Hypothalamus (tissue), 51 donors: ENCODE data around the gene MGAT5.

Experiments
- DNase-seq, 51 donors: peaks; one replicate each; lab custom pipeline; 2025; lab: John Stamatoyannopoulos, UW

The MGAT5 gene

GRCh38 chr2:134230885-134231284 is 23.0 kb upstream of the MGAT5 start:
- no peak for DNase-seq

GRCh38 chr2:134231301-134231964 is 22.4 kb upstream of the MGAT5 start:
- no peak for DNase-seq

DNA sequence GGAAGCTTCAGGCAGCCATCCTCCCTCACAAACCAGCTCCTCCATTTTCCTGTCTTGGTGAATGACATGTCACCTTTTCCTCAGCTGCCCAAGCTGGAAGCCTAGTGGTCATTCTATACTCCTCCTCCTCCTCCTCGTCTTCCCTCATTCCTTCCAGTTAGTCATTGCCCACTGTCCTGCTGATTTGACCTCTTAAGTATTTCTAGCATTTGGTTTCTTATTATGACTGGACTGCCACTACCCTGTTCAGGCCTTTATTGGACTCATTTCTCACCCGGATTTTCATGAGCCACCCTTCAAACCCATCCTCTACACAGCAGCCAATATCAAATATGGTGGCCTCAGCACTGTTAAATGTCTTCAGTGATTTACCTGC is 21.9 kb upstream of the MGAT5 start:
- no peak for DNase-seq

GRCh38 chr2:134232461-134232860 is 21.4 kb upstream of the MGAT5 start:
- DNase-seq = no peak

DNA sequence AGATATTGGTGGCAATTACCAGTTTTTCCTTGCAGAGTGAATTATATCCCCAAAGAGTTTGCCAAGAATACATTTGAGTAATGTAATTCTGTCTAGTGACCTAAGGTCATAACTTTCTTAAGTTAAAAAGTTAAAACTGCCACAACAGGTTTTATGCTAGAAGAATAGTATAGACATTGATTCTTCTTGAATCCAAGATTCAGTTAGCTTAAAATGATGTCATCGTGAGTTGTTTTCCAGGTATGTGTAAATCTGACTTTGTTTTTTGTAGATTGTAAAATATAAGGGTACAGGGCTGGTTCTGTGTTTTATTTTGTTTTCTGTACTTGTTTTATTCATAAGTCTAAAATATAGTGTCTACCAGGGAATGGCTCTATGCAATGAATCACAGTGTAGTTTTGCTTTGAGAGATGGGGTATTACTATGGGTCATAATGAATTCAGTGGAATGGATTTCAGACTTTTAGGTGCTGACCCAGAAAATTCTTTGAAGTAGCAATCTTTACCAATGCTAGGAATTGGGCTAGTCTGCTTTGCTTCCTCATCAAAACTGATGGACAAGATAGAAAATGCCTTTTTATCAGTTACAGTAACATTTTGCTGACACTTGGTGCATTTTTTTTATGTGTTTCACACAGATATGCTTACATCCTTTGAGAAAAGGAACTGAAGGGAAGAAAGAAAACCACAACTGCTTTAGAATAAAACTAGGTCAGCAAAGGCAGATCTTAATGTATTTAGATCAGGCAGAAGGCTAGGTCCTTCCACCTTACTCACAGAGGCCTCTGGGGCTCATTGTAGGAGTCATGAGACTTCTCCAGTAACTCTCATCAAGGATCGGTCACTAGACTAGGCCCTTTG is 20.8 kb upstream of the MGAT5 start:
- no peak for DNase-seq

DNA sequence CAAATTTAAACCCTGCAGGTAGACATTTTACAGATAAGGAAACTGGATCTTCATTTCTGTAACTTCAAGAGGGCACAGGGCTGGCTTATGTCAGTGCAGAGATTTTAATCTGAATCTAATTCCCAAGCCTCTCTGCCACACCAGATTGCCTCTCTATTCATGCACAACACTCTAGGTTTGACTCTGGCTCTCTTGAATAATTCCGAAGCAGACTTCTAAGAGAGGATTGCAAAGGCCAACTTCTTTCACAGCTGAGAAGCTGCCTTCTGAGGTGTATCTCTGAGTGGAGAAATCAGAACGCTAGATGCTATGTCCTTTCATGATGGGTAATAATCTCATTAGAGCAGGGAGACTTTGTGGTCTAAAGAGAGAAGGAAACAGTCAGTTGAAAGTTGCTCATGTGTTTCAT is 20.1 kb upstream of the MGAT5 start:
- no peak for DNase-seq

GRCh38 chr2:134234535-134234934 is 19.3 kb upstream of the MGAT5 start:
- no peak for DNase-seq

DNA sequence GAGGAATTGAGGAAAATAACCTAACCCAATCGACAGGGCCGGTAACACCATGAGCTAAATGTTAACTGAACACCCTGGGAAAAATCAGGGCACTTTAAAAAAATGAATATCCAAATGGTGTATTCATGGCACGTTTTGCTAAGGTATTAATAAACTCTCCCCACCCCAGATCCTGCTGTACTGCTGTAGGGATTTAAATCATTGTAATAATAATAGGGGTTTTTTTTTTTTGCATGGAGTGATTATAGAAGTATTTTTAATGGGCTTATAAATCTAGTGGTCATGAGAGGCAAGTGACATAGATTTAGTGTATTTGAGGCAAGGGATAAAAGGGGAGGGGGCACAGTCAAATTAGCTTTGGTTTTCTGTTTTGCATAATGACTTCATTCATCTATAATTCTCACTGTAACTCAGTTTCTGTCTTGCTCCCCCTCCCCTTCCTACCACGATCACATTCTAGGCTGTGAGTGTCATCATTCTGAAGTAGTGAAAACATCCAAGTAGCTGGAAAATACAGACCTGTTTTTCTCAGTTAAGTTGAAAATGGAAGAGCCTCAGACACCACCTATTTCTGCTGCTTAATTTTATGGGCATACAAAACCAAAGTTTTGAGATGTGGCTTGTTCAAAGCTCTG is 18.2 kb upstream of the MGAT5 start:
- DNase-seq = no peak

DNA sequence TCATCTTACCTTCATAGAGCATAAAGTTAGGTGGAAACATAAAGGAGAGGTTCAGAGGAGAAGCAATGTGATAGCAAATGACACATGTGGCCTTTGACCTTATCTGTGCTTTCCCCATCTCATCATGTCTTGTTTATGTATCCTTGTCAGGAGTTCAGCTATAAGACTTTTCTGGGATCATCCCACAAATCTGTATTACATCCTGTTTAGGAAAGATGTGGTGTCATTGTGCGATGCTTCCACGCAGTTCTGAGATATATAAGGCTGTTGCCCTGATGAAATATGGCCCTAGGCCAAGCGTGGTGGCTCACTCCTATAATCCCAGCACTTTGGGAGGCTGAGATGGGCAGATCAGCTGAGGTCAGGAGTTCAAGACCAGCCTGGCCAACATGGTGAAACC is 15.5 kb upstream of the MGAT5 start:
- no peak for DNase-seq

GRCh38 chr2:134240061-134240460 is 13.8 kb upstream of the MGAT5 start:
- no peak for DNase-seq

DNA sequence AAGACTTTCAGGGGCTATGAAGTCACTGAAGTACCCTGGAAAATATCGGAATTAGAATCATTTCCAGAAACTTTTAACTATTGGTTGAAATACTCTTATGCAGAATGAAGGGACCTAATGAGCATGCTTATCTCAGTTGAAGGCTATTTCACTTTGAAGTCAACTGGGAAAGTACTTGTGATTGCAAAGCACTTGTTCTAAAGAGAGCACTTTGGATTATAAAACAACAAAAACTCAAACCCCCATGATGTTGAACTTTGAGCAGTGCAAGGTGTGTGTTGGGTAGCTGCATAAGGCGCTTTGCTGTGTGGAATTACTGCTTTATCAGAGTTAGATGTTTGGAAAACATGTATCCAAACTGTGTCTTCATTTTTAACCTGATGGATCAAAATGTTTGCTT is 12.0 kb upstream of the MGAT5 start:
- no peak for DNase-seq

DNA sequence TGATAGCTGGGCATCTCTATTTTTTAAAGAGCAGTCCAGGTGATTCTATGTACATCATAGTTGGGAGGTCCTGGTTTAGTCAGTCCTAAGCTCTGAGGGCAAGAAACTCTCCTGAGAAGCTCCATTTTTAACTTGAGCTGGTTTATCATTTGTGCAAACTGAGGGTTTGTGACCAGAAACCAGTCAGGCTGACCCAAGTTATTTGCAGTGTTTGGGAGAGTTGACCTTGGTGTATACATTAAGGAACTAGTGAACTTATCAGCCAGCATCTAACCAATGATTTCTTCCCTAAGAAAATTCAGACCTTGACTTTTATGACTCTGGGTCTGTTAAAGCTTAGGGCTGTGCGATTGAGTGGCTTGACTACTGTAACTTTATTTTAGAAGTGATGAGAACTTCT is 10.6 kb upstream of the MGAT5 start:
- DNase-seq = no peak

GRCh38 chr2:134244086-134244485 is 9.8 kb upstream of the MGAT5 start:
- no peak for DNase-seq

DNA sequence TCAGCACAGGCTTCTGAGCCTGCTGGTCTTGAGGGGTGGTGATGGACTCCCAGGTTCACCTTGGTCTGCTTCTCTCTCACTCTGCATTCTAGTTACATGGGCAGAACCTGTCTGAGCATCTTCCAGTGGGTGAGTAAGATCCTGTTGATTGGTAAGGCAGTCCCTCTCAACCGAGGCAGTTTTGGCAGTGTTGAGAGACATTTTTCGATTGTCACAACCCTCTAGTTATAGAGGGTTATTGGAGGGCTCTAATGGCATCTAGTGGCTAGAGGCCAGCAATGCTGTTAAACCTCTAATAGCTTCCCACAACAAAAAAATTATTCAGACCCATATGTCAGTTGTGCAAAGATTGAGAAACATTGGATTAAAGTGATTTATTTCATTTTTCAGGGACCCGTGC is 9.3 kb upstream of the MGAT5 start:
- DNase-seq = no peak

DNA sequence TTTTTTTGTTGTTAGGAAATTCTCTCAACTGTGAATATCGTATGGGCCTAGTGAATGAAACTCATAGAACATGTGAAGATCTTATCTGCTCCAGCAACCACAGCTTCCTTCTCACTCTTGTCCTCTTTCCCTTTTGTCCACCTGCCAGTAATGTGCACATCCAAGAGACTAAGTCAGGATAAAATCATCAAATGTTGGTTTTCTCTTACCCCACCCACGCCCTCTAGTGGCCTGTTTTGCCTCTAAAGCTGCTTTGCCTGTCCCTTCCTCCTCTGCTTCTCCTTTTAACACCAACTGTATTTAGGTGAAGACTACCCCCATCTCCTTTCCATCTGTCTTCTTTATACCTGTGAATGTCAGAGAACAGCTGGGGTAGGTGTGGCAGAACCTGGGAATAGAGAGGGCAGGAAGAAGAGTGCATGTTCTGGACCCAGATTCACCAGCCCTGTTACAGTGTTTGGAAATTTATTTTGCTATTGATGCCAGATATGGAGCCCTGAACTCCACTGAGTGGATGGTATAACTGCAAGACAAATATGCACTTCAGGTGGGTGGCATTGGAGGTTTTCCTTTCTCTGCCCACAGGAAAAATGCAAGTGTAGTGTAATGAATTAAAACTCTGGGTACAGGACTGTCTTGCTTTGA is 8.4 kb upstream of the MGAT5 start:
- peak in 42 of 51 donors; percentile 11 to 90 (median 53) for DNase-seq

GRCh38 chr2:134246154-134246874 is 7.6 kb upstream of the MGAT5 start:
- DNase-seq = peak in 2 of 51 donors; percentile 16 to 18

DNA sequence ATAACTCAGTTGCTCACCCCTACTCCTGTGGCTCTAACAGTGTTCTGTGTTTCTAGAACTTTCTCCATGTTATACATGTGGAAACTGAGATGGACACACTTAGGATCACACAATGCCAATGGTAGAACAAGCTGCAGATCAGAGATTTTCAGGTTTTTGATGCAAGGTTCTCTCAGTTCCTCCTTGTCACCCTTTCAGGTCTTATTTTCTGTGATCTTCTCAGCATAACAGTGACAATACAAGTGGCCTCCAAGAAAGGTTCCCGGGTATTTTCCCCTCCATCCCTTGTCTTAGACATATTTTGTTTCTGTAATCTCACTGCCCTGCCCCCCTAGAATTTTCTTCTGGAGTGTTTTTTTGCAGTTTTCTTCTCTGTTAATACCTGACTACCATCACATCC is 6.2 kb upstream of the MGAT5 start:
- no peak for DNase-seq

DNA sequence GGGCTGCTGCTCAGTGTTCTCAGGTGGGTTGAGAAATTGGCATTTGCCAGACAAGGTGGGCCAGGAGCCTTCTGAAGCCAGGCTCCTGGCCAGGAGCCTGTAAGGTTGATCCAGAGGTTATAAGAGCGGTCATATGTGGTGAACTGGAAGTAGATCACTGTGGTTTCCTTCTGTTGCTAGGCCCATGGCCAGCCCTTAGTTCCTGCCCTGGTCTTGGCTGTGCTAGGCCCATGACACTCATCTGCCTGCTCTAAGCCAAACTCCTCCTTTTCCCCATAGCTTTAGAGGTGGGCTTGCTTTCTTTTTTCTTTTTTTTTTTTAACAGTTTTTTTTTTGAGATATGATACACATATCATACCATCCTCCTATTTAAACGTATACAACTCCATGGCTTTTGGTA is 5.0 kb upstream of the MGAT5 start:
- no peak for DNase-seq

- DNase-seq = no peak
Observed at GRCh38 chr2:134249755-134250154, 4.1 kb upstream of the MGAT5 start.

DNA sequence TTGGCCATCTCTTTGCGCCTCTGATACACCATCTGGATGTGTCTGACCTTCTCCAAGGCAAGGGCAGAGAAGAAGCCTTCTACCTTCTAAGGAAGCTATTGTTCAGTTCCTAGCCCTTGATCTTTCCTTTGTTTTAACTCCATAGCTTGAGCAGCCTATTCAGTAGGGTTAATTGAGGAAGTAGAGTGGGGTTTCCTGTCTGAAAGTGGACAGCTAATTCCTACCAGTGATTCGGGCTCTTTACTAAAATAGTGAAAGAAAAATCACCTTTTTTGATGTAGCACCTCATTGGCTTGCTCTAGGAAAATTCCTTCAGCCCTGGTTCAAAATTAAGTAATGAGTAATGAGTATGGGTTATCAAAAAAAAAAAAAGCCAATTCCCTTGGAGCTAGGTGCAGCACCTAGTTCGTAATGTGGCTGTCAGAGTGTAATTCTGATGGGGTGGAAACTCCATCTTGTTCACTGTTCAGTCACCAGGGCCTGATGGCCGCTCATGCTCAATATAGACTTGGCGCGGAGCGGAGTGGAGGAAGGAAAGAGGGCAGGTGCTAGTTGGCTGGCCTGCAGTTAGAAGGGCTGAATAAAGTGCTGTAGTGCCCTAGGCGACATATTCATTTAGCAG is 2.9 kb upstream of the MGAT5 start:
- DNase-seq = no peak
